Stimulated activated CD4-positive, alpha-beta T cell treated with anti-CD3 and anti-CD28 coated beads, Interleukin-4, amount 100 ng/mL, for 1 hour (primary cell): ENCODE data around the gene MED10.
"Not testable (repeated sequence)": the region's sequence is repeated elsewhere in the genome, so short reads cannot be mapped to it uniquely, and the experiment has no call there.

Source experiments
- DNase-seq: peaks from one replicate; pipeline ENCODE4 v3.0.0-alpha.2; 2020

MED10 gene

DNA sequence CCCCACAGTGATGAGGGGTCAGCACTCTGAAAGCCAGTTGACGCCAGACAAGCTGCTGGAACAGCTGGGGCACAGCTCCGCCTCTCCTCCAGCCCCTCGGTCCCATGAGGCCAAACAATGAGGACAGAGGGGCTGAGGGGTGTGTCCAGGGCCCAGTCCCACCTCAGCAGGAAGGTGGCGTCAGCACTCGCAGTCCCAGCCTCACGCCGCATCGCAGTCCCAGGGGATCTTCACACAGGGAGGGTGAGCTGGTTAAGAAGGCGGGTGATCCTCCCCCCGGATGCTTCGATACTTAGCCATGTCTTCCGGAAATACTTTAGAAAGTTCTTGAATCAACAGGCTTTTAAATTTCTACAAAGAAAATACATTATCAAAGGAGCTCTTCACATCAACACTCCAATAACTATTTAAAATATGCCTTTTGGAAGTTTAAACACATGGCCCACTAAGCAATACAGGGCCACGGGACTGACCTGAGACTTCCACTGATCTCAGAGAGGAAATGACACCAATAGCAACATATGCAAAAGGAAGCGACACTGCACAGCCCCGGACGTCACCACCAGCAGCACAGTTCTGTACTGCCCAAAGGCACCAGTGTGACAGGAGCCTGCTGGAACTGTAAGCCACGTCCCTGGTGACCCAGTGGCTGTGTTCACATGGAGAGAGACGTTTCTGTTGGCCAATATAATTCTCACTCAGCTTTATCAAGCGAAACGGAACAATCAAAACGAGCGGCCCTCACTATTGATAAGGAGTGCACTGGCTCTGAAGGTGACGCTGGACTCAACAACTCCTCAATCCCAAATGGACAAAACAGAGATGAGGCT, 5.9 kb downstream of the MED10 start:
- no peak for DNase-seq

GRCh38 chr5:6371079-6371810, 7.1 kb downstream of the MED10 start:
- DNase-seq = no peak

- DNase-seq = no peak
Observed at GRCh38 chr5:6370580-6370979, 7.8 kb downstream of the MED10 start.

- no peak for DNase-seq
Observed at GRCh38 chr5:6365977-6366590, 12.3 kb downstream of the MED10 start.

DNA sequence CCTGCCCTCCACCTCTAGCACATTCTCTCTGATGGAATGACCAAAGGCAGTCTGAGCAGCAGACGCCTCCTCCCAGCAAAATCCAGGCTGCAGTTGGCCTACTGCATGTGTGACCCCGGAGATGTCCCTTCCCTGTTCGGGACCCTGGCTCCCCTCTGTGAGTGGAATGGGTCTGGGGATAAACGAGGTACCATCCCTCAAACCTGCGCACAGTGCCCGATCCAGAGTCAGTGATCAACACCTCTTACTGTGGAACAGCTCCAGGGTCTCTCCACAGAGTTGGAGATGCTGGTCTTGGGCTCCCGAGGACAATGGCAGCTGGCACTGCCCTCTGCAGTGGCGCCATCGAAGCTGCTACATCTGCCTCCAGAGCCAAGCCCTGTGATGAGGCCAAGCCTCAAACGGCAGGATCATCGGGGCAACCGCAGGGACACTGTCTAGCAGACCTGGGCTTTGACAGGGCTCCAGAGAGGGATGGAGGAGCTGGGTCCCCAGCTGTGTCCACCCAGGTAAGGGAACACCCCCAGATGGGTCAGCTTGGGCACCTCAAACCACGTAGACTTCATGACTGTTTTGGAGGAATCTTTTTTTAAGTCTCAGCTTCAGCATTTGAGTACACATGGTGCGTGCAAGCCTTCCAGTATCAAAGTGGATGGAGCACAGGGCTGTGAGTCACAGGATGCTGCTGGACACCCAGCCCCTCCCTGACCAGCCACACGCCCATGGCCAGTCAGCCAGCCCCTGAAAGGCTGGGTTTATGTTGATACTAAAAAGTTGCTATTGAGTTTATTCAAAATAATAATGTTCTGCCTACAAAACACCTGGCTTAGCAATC, 13.0 kb downstream of the MED10 start:
- DNase-seq = no peak

GRCh38 chr5:6363454-6364011, 14.8 kb downstream of the MED10 start:
- not testable (repeated sequence) for DNase-seq

- DNase-seq = no peak
Observed at GRCh38 chr5:6362846-6363245, 15.5 kb downstream of the MED10 start.

- no peak for DNase-seq
Observed at GRCh38 chr5:6361101-6361500, 17.2 kb downstream of the MED10 start.

GRCh38 chr5:6360323-6361072, 17.8 kb downstream of the MED10 start:
- DNase-seq = no peak

DNA sequence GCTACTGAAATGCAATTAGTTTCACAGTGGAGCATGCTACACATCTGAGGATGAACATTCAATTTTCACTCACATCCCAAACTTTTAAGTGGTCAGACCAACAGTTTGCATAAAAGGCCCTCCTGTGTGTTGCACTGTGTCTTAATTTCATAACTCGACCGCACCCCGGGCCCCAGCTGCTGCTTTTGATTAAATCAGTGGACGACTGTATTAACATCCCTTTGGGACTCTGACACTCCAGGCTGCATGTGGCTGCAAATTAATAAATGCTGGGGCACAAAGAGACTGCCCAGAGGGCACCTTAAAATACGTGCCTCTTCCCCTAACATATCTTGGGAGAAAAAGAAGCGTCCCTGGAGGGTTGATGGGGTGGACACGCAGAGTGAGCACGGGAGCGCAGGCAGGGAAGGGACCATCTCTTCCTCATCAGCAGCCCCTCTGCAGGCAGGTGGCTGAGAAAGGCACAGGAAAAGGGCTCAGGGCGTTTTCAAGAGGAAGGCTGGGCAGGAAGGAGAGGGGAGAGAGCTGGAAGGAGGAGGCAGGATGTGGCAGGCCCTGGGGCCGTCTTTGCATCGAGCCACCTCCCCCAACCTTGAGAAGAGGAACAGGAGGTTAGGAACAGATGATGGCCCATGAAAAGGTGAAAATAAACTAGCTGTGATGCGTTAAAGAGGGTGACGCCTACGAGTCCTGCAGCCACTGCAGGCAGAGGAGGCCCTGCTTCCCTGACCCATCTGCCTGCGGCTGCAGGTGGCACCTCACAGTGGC, 18.6 kb downstream of the MED10 start:
- DNase-seq = no peak

DNA sequence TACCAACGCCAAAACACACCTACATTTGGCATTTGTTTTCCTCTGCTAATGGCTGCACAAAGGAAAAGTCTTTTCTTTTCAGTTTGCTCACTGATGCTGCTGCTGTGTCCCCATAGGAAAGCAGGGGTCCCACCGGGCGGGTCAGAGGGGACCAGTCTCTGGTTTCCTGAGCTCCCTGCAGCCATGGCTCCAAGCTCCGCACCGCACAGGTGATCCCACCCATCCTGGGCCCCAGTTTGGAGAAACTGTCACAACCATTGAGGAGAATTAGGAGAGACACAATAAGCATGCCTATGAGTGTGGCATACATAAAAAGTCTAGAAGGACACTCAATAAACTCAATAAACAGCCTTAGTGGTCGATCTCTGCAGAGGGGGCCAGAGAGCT, 19.9 kb downstream of the MED10 start:
- DNase-seq = no peak

DNA sequence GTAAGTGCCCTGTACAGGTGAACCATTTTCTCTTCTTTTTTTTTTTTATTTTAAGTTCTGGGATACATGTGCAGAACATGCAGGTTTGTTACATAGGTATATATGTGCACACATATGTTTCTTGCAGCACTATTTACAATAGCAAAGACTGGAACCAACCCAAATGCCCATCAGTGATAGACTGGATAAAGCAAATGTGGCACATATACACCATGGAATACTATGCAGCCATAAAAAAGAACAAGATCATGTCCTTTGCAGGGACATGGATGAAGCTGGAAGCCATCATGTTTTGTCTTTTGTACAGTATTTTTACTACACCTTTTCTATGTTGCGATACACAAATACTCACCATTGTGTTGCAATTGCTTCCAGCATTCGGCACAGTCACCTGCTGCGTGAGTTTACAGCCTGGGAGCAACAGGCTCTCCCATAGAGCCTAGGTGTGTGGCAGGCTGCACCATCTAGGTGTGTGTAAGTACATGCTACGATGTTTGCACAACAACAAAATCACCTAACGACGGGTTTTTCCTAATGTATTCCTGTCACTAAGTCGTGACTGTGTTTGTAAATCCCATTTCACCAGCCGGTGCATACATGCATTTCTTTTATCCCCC, 20.4 kb downstream of the MED10 start:
- DNase-seq = not testable (repeated sequence)

GRCh38 chr5:6356578-6357164, 21.7 kb downstream of the MED10 start:
- no peak for DNase-seq

DNA sequence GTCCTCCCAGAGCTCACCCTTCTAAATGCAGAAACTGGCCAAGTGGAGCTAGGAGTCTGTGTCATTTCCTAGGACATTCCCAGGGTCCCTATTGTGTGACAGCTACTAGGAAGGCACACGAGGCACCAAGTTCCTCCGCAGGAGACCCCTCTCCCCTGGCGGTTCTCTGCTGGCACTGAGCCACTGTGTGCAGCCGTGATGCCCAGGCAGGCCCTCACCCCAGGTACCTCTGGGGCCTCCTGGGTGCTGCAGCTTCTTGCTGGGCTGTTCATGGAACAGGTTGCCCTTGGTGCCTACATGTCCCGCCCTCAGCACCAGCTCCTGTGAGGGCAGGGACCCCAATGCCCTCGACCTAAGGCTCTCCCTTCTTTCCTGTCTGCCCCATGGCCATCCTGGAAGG, 23.1 kb downstream of the MED10 start:
- DNase-seq = no peak

DNA sequence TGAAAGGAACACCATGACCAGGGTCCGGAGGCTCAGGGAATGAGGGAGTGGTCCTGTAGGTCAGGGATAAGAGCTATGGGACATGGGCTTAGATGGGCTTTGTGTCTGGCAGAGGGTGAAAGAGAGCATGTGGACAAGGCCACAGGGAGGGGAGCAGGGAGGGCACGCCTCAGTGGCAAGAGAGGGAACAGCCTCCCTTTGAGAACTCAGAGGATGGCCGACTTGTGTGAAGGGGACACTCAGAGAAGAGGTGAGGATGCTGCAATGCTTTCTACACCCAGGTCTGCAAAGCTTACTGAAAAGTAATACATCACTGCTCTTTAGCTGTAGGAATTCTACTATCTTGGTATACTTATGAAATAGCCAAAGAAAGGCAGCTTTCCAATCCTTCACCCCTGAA, 23.5 kb downstream of the MED10 start:
- DNase-seq = no peak

GRCh38 chr5:6353602-6354302, 24.6 kb downstream of the MED10 start:
- DNase-seq = no peak

DNA sequence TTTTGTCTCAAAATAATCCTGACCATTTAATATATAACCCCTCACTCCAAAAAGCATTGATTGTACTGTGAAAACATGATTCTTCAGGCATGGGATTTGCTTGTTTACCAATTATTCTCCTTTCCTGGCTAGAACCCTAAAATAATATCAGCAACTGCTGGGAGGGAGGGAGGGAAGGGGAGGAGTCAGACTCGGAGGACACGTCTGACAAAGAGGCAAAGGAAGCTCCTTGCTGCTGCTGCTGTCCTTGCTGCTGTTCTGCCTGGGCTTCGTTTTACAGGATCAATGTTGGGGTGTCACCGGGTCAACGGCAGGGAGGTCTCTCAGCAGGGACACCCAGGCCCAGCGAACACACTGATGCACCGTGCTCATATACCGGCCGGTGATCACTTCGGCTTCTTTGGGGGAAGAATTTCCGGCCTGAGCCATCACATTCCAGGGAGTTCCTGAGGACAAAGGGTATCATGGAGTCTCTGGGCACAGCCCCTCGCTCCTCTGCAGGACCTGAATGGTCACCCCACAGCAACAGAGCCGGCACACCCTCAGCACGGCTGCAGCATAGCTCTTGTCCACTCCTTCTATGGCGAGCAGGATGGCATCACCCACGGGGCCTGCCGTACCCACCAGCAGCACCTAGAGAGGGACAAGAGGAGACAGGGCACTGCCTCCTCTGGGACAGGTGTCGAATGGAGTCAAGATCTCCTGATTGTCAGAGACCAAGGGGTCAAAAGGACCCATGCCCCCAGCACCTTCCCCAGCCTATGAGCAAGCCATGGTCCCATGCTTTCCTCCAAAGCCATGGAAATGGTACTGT, 27.9 kb downstream of the MED10 start:
- no peak for DNase-seq

- DNase-seq = no peak
Observed at GRCh38 chr5:6349387-6349786, 29.0 kb downstream of the MED10 start.
